ENCODE measurements around the gene AGAP1. TPM values are rescaled to one million over a fixed set of nuclear protein-coding genes. Genes with fewer than 3 reads are reported as not detected.

The AGAP1 gene
- total RNA-seq, 2 experiments from 2014 or later, result not detected

- Histone ChIP-seq H2AFZ (ENCODE audit: low read length) (no peak overlapping the region), H3K79me2 (ENCODE audit: insufficient read depth, low read depth, low read length) (no peaks in the 10 kb centered on the region), H3K36me3 (ENCODE audit: insufficient read depth, low read length) (no peaks in the 10 kb centered on the region), H4K20me1 (ENCODE audit: insufficient read depth, low read length) (no peaks in the 10 kb centered on the region), H3K9me3 (ENCODE audit: low read length) (no peaks in the 10 kb centered on the region), H3K4me3 (ENCODE audit: low read depth, low read length, poor library complexity, severe bottlenecking) (no peak overlapping the region), H3K9me2 (ENCODE audit: insufficient read depth, low read length) (no peaks in the 10 kb centered on the region), H3K4me1 (ENCODE audit: insufficient read depth, low read length, poor library complexity, severe bottlenecking) (no peaks in the 10 kb centered on the region), H3K4me2 (ENCODE audit: low read length) (no peak overlapping the region), H3K27ac (ENCODE audit: low read depth, low read length, poor library complexity, severe bottlenecking) (no peak overlapping the region)
- intact Hi-C loops (cut with micrococcal nuclease; ENCODE audit: unreplicated experiment), result no loop called here
- CTCF ChIA-PET (ENCODE audit: unreplicated experiment), result no interaction called here
- no peak for DNase-seq (ENCODE audit: low spot score)
- no TSS peak for BruUV-seq (replicated peaks)
- no peak for TF ChIP-seq EZH2phosphoT487 (IDR thresholded peaks at IDR 0.05; ENCODE audit: borderline replicate concordance, low read depth, low read length)
- no peak for TF ChIP-seq CTCF (conservative IDR thresholded peaks at IDR 0.05; ENCODE audit: low read length)
- POLR2A ChIA-PET, result interaction anchor here (0.7 kb wide), 1 partner anchor 1738 kb away, joined by 3 read pairs; no protein-coding TSS in a partner anchor
Observed at GRCh38 chr2:235553291-235553690, 59.4 kb downstream of the AGAP1 start.

GRCh38 chr2:235553696-235554100 is 59.9 kb downstream of the AGAP1 start:
- DNase-seq (ENCODE audit: low spot score), result no peak
- no TSS peak for BruUV-seq (replicated peaks)
- Histone ChIP-seq H3K4me1 (ENCODE audit: insufficient read depth, low read length, poor library complexity, severe bottlenecking) (no peaks in the 10 kb centered on the region), H2AFZ (ENCODE audit: low read length) (no peak overlapping the region), H3K79me2 (ENCODE audit: insufficient read depth, low read depth, low read length) (no peaks in the 10 kb centered on the region), H3K27ac (ENCODE audit: low read depth, low read length, poor library complexity, severe bottlenecking) (no peak overlapping the region), H3K4me2 (ENCODE audit: low read length) (no peak overlapping the region), H3K4me3 (ENCODE audit: low read depth, low read length, poor library complexity, severe bottlenecking) (no peak overlapping the region), H3K9me2 (ENCODE audit: insufficient read depth, low read length) (no peaks in the 10 kb centered on the region), H3K36me3 (ENCODE audit: insufficient read depth, low read length) (no peaks in the 10 kb centered on the region), H3K9me3 (ENCODE audit: low read length) (no peaks in the 10 kb centered on the region), H4K20me1 (ENCODE audit: insufficient read depth, low read length) (no peaks in the 10 kb centered on the region)
- intact Hi-C loops (cut with micrococcal nuclease; ENCODE audit: unreplicated experiment), result no loop called here
- CTCF ChIA-PET (ENCODE audit: unreplicated experiment), result no interaction called here
- TF ChIP-seq EZH2phosphoT487 (IDR thresholded peaks at IDR 0.05; ENCODE audit: borderline replicate concordance, low read depth, low read length) (no peak), CTCF (conservative IDR thresholded peaks at IDR 0.05; ENCODE audit: low read length) (no peak)
- POLR2A ChIA-PET, result no interaction called here

GRCh38 chr2:235554385-235554784 is 60.5 kb downstream of the AGAP1 start:
- no peak overlapping the region for H3K4me2 ChIP-seq (ENCODE audit: low read length)
- H2AFZ ChIP-seq (ENCODE audit: low read length), result no peak overlapping the region
- H3K9me3 ChIP-seq (ENCODE audit: low read length), result no peaks in the 10 kb centered on the region
- H3K27ac ChIP-seq (ENCODE audit: low read depth, low read length, poor library complexity, severe bottlenecking), result no peak overlapping the region
- no peak for TF ChIP-seq EZH2phosphoT487 (IDR thresholded peaks at IDR 0.05; ENCODE audit: borderline replicate concordance, low read depth, low read length)
- no peak for TF ChIP-seq CTCF (conservative IDR thresholded peaks at IDR 0.05; ENCODE audit: low read length)
- no peaks in the 10 kb centered on the region for H3K79me2 ChIP-seq (ENCODE audit: insufficient read depth, low read depth, low read length)
- DNase-seq (ENCODE audit: low spot score), result no peak
- POLR2A ChIA-PET, result no interaction called here
- no peaks in the 10 kb centered on the region for H4K20me1 ChIP-seq (ENCODE audit: insufficient read depth, low read length)
- H3K9me2 ChIP-seq (ENCODE audit: insufficient read depth, low read length), result no peaks in the 10 kb centered on the region
- intact Hi-C loops (cut with micrococcal nuclease; ENCODE audit: unreplicated experiment), result no loop called here
- H3K36me3 ChIP-seq (ENCODE audit: insufficient read depth, low read length), result no peaks in the 10 kb centered on the region
- no peaks in the 10 kb centered on the region for H3K4me1 ChIP-seq (ENCODE audit: insufficient read depth, low read length, poor library complexity, severe bottlenecking)
- BruUV-seq (replicated peaks), result no TSS peak
- CTCF ChIA-PET (ENCODE audit: unreplicated experiment), result no interaction called here
- no peak overlapping the region for H3K4me3 ChIP-seq (ENCODE audit: low read depth, low read length, poor library complexity, severe bottlenecking)

All from OCI-LY7 (cell line).